Stimulated activated naive CD8-positive, alpha-beta T cell treated with anti-CD3 and anti-CD28 coated beads, Interleukin-15, Interleukin-2, amounts not matched to agents 100 U/mL and 50 U/mL, for 24 hours (primary cell): Measurements from ENCODE around the gene SYNE3.

Experiments used
- ATAC-seq: fragments of 150-1000 bp; cut with Tn5 transposase; one replicate; pipeline ENCODE4 v1.10.0; 2021
- DNase-seq: peaks from one replicate; pipeline ENCODE4 v3.0.0; 2021

The SYNE3 gene

DNA sequence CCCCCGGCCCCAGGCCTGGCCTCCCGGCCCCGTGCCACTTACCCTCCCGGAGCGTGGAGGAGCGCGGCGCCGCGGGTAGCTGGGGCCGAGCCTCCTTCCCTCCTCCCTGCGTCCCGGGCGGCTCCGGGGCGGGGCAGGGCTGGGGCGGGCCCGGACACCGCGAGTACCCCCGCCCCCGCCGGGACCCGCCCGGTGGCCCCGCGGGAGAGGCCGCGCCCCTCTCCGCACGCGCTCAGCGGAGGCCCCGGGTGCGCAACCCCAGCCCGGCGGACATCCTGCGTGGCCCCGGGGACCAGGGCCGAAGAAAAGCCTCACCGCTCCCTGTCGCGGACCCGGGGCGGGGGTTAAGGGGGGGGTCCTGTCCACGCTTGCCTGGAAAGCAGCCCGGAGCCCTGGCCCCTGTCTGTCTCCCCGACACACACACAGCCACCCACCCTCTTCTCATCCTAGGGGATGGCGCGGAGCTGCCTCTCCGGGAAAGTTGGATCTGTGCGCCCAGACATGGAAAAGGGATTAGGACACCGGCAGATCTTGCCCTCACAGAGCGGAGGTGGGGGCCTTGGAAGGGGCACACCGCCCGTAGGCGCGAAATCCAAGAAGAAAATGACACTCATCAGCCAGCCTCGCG is at the start of gene SYNE3:
TSS of gene SYNE3 (minus strand) at position 97 of the 628 bp plus-strand sequence. CDS start 40,829 bp downstream, outside the sequence.
- peak; percentile 56 for ATAC-seq
- DNase-seq: peak; percentile 81

- no peak for ATAC-seq
- no peak for DNase-seq
Observed at GRCh38 chr14:95564060-95564459, 47.6 kb upstream of the SYNE3 start.

DNA sequence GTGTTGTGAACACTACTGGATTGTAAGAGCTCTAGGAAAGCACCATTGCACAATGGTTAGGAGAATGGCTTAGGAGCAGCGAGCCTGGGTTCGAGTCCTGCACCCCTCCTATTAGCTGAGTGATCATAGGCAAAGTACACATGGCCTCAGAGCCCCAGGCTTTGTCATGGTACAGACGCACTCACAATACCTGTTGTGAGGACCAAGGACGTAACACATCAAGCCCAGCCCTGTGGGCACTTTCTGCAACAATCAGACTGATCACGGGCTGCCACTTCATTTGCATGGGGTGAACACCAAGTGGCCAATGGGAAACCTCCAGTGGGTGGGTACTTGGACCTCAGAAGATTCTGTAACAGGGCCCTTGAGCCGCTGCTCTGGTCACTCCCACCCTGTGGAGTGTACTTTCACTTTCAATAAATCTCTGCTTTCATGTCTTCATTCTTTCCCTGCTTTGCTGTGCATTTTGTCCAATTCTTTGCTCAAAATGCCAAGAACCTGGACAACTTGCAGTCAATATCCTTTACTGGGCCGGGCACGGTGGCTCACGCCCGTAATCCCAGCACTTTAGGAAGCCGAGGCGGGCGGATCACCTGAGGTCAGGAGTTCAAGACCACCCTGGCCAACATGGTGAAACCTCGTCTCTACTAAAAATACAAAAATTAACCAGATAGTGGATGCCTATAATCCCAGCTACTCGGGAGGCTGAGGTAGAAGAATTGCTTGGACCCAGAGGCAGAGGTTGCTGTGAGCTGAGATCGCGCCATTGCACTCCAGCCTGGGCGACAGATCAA is 46.6 kb upstream of the SYNE3 start:
- DNase-seq (no peak), ATAC-seq (no peak)

DNA sequence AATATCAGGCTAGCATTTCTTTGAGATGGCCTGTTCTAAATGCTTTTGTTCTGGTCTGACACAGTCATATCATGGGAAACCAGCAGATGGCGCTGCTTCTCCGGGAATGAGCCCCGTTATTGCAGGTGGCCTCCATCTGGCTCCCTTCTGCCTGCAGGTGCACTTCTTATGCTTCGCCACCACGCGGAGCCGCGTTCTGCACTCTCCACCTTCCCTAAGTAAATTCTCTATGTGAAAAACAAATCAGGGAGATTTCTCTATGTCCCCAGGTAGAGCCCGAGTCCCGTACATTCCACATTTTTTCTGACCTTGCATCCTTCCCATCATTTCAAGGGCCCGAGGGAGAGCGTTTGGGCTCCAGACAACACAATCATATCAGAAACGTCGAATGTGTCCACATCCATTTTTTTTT is 44.6 kb upstream of the SYNE3 start:
- peak; percentile 90 for ATAC-seq
- peak; percentile 89 for DNase-seq

DNA sequence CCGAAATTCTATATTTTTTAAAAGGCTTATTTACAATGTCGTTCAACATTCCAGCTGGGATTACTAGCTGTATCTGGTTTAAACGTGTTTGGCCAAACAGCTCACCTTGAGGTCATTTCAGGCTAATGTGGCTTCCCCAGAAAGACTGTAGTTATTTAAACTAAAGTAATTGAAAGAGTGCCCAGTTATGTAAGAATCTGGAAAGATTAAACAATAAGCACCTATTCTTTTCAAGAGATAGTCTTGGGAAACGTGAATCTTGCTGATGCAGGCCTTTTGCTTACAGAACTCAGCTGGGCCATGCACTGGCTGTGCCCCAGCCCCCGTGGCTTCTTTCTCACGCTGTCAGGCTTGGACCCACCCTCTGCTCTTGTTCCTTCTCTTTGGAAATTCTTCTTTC is 42.8 kb upstream of the SYNE3 start:
- DNase-seq: no peak
- no peak for ATAC-seq

GRCh38 chr14:95557832-95558231 is 41.4 kb upstream of the SYNE3 start:
- DNase-seq: no peak
- no peak for ATAC-seq

GRCh38 chr14:95557291-95557690 is 40.8 kb upstream of the SYNE3 start:
- DNase-seq: no peak
- no peak for ATAC-seq

DNA sequence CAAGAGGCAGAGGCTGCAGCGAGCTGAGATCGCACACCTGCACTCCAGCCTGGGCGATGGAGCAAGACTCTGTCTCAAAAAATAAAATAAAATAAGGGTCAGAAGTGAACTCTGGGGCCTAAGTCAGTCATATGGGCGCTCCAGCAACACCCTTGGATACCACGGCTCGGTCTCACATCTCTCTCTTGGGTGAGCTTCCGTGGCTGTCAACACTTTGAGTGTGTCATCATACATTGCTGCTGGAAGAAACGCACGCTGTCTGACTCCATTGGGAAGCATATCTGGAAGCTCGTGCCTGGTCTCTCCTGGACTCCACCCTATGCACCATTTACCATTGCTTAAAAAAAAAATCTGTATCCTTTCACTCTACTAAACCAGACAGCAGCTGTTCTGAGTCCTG is 38.6 kb upstream of the SYNE3 start:
- ATAC-seq: no peak

GRCh38 chr14:95553141-95553540 is 36.7 kb upstream of the SYNE3 start:
- no peak for ATAC-seq
- no peak for DNase-seq

More for the DNA sequence above, 38.6 kb upstream of the SYNE3 start:
- no peak for DNase-seq

DNA sequence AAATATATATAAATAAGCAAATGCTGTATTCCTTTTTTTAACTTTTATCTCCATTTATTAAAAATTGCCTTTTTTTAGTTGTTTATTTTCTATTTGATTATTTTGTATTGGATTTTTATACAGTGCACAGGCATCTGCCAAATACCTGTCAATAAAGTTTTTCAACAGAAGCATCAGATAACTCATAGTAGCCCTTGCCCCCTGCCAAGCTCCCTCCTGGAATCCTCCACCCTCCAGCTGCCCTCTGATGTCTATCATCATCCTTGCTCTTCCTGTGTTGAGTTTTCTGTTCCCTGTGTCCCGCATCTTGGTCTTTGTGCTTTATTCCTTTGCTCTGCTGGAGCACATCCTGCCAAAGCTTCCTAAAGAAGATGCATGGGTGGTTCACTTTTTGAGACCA is 35.0 kb upstream of the SYNE3 start:
- ATAC-seq: no peak
- DNase-seq: no peak

DNA sequence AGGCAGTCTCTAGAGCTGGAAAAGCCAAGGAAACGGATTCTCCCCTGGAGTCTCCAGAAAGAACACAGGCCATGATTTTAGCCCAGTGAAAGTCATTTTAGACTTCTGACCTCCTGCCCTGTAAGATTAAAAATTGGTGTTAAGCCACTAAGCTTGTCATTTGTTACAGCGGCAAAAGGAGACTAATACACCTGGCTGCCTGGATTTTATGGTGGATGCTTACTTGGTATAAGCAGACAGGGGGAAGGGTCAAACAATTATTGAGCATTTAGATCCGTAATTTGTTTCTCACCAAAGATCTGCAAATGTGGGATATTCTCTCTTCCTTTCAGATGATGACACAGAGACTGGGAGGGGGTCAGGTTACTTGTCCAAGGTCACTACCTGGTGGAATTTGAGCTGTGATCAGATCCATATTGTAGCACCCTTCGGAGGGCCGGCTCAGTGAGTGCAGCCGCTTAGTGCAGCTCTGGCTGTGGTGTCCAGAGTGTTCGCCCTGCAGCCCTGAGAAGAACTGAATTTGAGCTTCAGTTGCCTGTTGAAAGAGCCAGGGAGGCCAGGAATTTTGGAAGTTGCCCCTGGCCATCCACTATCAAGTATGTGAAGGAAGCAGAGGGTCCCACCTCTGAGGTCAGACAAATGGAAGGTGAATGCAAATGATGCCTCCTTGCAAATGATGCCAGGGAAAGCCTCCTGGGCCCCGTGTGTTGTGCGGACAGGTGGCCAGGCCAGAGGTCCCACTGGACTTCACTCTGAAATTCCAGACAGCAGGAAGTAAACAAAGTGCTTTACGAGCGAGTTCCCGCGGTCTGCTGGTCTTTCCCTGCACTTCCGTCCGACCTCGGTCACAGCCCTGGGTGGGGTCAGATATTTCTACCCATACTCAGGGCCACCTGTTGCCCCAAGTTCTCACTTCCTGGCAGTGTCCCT is 33.5 kb upstream of the SYNE3 start:
- DNase-seq (no peak), ATAC-seq (no peak)

- ATAC-seq (no peak), DNase-seq (no peak)
Observed at GRCh38 chr14:95548328-95548929, 32.0 kb upstream of the SYNE3 start.

GRCh38 chr14:95547626-95548327 is 31.3 kb upstream of the SYNE3 start:
- ATAC-seq: no peak
- no peak for DNase-seq

DNA sequence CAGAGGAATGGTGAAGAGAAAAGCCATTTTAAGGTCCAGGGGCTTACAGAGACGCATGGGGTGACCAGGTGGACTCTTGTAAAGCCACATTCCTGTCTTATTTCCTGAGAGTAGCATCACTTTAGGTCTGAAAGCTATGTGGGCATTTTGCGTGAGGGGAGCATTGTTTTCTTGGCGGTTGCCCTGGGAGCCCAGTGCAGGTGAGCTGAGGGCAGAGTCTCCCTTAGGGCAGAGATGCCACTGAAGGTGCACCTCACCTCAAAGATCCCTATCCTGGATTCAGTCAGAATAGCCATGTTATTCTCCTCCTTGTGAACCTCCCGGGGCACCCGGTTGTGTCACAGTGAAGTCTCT is 30.8 kb upstream of the SYNE3 start:
- ATAC-seq: no peak

DNA sequence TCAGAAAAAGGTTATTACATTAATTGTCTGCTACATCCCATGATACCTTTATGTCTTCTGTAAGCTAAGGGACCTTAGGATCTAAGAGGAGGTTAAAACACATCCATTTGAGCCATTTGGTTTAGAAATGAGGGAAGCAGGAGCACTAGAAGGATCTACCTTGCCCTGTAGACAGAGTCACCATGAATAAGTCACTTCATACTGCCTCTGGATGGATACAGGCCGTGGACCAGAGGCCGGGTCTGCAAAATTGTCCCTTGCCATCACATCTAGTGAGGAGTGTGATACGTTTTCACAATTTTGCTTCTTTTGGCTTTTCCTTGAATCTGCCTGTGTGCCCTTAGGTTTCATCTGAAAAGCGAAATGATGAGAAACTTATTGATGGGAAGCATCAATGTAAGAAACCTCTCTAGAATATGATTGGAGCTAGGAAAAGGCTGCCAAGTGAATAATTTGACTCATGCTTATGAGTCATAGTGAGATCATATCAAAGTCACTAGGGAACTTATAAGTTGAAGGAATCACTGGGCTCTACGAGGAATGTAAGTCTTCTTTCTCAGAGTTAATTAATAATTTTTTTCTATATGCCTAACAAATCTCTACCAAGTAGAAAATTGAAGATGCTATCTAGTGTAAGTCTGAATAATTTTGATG is 29.2 kb upstream of the SYNE3 start:
- no peak for DNase-seq
- ATAC-seq: no peak

More for the DNA sequence above, 30.8 kb upstream of the SYNE3 start:
- DNase-seq: no peak

- DNase-seq: no peak
- ATAC-seq: no peak
Observed at GRCh38 chr14:95544588-95544987, 28.1 kb upstream of the SYNE3 start.

DNA sequence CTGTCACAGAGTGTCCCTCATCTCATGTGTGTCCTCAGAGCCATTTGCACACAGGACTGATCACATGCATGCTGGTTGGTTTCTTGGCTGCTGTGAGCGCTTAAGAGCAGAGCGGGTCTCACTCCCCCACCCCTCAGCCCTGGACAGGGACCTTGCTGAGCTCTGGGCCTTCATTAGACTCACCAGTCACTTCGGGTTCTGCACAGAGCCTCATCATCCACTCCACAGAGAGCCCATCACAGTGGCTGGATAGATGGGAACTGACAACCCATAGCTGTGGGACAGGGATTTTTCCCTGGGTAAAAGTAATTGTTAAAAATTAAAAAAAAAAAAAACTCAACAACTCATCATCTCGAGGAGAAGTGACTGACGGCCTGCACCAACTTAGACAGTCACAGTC is 26.6 kb upstream of the SYNE3 start:
- DNase-seq: no peak
- ATAC-seq: no peak

DNA sequence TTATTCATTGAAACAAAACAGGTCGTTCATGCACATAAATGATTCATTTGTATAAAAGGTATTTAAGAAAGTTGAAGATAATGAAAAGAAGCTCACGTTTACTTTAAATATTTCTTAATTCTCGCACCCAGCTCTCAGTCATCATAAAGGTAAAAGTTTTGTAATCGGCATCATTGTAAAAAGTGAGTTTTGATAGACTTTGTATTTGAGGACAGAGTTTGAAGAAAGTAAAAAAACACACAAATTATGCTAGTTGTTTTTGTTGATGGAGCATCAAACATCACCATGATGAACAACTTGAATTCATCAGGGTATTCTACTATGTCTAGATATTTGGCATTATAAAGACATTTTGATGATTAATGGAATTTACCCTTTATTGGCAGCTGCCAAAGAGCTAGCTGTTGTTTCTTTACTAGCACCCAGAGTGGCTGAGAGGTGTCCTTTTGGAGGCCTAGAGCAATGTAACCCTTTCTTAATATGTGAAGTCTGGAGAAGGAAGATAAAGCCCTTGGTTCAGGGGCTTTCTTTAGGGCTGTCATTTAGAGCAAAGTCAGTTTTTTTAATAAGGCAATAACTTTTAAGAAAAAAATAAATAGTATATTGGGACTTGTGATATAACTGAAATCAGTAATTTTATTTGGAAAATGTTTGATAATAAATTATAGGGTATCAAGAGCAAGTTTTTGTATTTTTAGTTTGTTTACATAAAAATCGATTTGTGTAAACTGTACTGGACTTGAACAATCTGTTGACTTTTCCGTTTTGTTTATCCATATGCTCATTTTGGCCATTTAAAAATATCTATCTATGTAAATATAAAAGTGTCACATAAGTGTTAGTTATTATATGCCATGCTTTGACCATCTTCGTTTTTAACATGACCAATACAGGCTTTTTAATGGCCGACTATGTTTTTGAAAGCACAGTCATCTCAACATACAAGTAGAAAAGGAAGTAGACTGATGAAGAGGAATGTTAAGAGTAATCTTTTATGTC is 25.8 kb upstream of the SYNE3 start:
- ATAC-seq: no peak
- no peak for DNase-seq

GRCh38 chr14:95541346-95541745 is 24.9 kb upstream of the SYNE3 start:
- no peak for DNase-seq
- no peak for ATAC-seq
